HuH-7 (cell line): ENCODE measurements around the gene RAPGEF4.

Experiments used
- DNase-seq: peaks from one replicate; pipeline ENCODE4 v3.0.0; 2011; ENCODE audit warnings: low spot score

RAPGEF4 gene

DNA sequence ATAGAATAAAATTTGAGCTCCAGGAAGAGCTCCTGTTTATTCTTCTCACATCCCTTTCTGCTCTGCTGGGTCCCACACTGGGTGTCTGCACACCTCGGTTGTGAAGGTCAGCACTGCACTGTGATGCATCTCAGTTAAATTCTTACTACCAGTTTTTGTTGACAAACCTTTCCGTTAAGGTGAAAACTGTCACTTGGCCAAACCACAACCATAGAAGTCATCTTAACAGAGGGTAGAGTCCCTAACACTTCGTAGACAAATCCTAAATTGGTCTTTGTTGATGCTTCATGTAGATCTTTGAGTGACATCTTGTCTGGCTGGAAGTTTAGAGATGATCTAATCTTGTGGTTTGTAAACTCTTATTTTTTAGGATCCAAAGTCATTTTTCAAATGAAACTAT lies 172.6 kb downstream of the RAPGEF4 start:
- DNase-seq, result no peak

DNA sequence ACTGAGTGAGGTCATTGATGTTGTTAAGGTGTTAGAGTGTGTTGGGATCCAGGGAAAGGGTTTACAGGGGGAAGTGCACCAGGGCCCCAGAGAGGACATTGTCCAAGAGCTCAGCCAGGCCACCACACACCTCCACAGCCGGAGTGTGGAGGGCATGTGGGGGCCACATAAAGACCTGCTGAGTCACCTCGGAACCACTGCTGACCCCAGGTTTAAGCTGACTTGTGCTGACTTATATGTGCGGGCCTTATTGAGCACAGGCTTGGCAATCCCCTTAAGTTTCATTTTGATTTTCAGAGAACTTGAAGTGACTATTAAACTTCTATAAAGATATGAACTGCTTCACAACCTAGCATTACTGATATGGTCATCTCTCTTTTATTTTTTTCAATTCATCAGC lies 173.8 kb downstream of the RAPGEF4 start:
- no peak for DNase-seq

DNA sequence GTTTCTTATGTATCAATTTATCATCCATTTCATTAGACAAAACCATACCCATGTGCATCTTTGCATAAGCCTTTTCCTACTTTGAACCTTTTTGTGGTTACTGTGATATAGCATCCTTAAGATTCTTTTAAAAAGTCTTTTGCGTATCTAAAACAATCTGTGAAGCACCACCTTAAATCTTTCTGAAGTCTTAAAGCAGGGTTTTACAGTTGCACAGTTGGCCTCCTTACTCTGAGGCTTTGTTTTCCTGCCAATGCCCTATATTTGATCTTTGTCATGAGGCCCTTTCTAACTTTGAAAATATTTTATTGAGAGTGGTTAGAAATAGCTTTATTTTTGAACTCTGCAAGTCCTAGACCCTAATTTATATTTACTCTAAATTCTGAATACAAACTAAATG lies 176.6 kb downstream of the RAPGEF4 start:
- no peak for DNase-seq

DNA sequence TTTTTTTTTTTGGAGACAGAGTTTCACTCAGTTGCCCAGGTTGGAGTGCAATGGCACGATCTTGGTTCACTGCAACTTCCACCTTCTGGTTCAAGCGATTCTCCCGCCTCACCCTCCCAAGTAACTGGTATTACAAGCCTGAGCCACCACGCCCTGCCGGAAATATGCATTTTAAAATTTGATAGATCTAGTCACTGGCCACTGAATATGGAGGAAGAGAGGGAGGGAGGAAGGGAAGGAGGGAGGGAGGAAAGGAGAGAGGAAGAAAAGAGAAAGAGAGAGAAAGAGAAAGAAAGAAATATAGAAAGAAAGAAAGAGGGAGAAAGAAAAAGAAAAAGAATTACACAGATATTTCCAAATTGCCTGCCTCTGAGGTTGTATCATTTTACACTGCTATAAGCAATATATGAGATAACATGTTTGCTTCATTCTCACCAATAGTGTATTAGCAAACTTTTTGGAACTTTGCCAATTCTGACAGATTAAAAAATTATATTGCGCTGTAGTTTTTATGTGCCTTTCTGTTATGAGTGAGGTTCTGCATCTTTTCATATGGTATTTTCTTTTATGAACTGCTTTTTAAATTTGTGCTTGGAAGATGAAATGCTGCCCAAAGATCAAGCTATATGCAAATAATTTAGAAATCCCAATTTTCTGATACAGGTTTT lies 178.8 kb downstream of the RAPGEF4 start:
- no peak for DNase-seq

DNA sequence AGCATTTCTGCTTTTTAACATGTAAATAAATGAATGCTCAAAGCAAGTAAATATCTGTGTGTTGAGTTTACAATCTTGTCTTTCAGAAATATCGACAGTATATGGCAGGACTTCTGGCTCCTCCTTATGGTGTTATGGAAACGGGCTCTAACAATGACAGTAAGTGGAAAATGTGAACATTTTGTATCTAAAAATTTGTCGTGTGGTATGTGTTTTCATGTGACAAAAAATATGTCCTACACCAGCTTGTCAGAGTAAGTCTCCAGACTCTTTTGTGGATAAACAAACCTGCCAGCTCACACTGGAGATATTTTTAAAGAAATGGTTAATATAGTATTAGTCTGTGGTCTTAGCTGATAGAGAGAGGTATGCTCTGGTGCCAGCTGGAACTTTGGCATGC lies 182.1 kb downstream of the RAPGEF4 start:
- no peak for DNase-seq

DNA sequence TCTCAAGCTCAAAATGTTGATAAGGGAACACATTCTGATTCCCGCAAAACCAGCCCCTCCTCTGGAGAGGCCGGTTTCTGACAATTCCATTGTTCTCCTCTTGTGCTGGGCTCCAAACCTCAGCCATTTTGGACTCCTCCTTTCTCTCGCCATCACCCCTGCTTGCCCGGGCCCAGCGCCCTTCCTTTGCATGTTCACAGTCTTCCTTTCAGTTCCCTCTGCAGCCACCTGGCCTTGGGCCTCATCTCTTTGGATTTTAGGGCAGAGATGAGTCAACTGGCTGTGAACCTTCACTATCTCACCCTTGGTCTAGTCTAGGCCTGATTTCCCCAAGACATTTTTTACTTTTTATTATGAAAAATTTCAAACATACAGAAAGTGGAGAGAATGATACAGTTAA lies 184.1 kb downstream of the RAPGEF4 start:
- DNase-seq, result no peak

DNA sequence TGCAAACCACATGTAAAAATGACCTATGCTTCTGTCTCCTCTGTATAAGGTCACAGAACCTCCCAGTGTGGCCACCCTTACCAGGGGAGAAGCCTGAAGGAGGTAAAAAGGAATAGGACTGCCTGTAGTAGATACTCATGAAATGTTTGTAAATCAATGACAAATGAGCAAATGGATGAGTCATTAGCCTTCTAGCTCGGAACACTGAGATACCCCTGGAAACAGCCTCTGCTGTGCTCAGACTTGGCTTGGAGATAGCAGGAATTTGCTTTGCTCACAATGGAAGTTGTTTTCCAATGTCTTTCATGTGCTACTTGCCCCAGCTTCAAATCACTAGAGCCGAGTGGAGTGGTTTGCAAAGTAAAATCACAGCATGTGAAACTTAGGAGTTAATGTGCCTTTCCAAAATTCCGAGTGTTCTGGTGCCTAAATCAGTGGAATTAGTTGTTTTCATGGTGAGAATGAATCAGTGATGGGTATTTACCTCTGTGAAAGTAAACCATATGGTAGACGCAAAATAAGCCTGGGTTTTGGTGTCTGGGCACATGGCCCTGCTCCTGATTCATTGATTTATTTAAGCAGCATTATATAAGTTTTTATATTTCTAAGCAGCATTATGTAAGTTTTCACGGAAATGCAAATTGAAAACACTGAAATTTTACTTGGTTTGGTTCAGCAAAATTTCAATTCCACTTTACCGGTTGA lies 186.0 kb downstream of the RAPGEF4 start:
- DNase-seq, result no peak

DNA sequence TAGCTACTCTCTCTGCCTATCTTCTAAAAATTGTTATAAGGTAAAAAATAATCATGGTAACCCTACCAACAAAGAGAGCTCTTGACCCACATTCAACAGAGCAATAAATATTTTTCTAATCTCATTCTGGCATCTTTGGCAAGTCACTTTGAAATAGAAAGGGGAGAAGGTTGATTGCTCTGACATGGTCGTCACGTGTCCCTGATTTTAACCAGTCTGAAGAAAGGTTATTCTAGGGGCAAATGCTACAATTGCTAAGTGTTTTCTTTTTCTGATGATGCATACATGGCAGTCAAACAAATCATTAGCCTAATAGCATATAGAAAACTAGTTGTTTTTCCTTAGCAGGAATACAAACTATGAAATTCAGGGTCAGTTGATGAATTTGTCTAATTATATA lies 186.7 kb downstream of the RAPGEF4 start:
- DNase-seq, result no peak

DNA sequence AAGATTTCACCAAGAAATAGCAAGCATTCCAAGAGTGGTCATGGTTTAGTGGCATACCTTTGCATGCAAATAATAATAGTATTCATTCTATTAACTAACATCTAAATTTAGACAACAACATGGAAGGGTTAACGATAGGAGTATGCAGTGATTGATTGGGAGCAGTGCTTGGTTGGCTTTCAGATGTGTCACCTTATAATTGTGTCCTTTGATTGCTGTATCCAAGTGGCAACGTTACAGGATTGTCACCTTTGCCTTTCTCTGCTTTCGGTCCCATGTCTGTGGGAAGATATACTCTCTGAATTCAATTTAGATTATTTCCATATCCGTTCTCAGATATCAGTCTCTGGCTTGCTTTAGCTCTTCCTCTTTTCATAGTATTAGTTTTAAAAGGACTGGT lies 187.2 kb downstream of the RAPGEF4 start:
- no peak for DNase-seq

DNA sequence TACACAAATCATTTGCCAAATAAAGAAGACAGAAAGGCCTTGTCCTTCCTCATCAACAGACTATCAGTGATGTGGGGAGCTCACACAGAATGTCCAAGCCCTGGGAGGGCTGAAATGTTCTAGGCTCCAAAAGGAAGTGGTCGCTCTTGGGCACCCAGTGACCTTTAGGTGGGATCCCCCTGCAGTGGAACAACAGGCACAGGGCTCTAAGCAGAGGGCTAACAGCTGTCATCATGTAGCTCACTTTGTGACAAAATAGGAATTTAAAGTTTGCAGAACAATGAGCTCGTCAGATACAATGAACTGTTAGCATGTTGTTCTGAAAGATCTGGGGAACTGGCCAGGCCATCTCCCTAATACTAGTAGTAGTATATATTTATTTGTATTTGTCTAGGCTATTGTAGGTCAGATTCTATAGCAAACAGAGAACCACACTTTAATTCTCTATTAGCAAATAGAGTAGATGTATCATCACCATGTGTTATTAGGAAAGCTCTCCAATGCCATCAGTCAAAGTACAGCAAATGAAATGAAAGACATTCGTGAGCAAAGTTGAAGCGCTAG lies 188.5 kb downstream of the RAPGEF4 start:
- no peak for DNase-seq

DNA sequence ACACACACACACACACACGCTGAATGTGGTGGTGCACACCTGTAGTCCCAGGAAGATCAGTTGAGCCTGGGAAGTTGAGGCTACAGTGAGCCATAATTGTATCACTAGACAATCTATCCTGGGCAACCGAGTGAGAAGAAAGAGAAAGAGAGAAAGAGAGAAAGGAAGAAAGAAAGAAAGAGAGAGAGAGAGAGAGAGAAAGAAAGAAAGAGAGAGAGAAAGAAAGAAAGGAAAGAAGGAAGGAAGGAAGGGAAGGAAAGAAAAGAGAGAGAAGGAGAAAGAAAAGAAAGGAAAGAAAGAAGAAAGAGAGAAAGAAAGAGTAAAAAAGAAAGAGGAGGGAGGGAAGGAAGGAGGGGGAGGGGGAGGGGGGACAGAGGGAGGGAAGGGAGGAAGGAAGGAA lies 190.0 kb downstream of the RAPGEF4 start:
- no peak for DNase-seq

DNA sequence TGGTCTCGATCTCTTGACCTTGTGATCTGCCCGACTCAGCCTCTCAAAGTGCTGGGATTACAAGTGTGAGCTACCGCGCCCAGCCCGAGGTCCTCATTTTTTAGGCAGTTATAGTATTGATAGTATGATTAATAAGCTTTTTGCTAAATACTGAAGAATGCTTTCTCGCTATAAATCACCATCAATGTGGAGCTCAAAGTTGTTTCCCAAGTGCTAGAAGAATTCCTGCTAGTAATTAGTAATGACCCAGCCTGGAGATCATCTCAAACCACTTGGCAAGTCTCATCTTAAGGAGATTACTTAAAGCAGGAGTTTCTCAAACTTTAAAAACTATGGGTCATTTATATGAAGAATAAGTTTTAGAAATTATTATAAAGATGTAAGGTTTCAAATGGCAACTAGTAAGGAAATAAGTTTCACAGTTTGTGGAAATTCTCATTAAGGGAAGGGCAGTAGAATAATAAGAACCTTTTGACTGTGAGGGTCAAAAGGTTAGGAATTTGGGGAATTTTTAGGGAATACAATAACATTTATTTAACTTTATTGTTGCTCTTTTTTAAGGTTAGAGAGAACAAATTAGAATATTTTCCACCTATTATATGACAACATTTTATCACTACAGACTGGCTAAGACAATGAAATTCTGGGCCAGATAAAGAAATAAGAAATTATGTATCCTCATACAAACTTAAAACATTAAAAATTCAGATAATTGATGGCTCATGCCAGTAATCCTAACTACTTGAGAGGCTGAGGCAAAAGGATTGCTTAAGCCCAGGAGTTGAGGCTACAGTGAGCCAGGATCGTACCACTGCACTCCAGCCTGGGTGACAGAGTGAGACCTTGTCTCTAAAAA lies 191.4 kb downstream of the RAPGEF4 start:
- DNase-seq, result no peak

DNA sequence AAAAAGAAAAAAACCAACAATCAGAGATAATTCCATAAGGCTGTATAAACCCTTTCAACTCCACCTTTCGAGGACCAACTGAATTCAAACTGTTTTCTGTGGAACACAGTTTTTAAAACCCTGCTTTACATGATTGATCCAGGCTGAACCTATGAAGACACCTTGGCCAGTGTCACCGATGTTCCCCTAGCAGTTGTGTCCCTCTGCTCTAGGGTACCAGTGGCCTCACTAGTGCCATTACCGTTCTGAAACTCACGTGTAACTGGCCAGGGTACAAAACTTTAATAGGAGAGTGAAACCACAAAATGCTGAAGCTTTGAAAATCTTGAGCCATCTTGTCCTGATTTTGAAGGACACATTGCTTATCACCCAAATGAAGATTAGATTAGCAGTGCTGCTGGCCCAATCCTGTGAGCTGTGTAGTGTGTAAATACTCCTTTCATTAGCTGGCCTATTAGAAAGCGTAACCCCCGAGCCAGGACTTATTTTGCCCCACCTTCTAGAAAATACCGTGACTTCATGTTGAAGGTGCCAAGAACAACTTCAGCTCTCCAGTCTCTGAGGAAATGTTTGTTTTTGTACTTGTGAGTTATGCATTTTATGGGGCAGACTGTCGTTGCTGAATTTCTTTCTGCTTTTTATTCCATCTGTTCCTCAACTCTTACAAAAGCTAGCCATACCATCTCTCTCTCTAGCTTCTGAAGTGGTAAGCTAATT lies 192.2 kb downstream of the RAPGEF4 start:
- no peak for DNase-seq

DNA sequence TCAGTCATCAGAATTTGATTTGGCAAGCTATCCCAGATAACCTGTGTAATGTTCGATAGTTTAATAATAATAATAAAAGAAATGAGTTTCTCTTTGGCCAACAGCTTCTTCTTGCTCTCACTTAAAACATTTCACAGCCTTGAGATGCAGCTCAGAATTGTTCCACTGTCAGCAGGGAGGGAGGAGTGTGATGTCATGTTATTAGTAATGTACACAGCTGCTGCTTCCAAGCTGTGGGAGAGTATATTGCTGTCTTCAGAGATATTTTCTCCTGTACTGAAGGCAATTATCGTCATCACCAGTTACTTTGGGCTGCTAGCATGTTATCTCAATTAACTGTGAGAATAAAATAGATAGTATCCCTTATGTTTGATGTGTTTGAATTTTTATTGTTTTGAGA lies 193.1 kb downstream of the RAPGEF4 start:
- no peak for DNase-seq

DNA sequence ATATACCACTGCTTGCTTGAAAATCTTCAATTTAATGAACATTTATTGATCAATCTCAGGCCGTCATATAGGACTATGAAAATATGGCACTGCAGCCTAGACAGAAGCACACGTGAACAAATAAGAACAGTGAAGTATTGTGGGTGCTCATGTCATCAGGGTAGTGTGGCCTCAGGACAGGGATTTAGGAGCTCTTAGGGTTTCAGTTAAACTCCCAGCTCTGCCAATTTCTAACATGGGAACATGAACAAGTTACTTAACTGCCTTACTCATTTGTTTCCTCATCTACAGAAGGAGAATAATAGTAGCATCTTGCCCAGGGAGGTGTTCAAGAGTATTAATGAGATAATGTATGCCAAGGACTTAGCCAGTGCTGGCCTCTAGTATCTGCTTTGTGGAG lies 194.0 kb downstream of the RAPGEF4 start:
- DNase-seq, result no peak

DNA sequence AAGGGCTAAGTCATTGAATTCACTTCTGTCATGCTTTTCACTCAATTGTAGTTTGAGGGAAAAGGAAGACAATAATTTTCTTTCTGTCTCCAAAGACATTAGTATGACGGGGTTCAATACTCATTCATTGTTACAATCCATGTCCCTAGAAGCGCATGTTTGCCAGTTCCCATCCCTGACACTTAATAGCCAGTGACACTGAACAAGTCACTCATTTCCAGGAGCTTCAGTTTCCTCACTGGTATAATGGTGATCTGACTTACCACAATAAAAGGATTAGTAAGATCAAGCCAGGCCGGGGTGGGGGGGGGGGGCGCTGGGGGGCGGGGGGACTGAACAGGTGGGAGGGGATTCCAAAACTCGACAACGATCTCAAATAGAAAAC lies 195.2 kb downstream of the RAPGEF4 start:
- no peak for DNase-seq

DNA sequence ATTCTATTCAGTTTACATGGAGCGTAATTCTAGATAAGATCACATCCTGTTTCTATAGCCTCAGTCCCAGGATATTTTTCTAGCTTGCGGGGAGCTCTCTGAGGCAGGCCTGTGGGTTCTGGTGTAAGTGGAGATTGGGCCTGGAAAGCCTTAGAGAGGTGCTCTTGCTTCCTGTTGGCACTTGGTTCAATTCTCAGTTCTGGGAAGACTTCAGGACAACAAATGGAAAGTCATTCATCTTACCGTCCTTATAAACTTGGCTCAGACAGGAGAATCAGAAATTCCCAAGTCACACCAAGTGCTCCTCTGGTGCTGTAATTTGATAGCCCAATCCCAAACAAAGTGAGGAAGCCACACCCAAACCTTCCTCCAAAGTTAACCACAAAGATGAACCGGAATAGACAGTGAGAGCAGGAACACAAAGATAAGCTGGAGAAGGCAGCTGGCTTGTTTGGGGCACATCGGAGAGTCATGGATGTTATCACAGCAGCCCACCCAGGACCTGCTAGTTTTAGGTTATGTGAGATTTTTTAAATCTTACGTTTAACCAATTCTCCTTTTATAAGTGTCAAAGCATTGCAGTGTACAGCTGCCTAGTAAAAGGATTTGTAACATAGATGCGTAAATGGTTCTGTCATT lies 195.7 kb downstream of the RAPGEF4 start:
- DNase-seq, result no peak

DNA sequence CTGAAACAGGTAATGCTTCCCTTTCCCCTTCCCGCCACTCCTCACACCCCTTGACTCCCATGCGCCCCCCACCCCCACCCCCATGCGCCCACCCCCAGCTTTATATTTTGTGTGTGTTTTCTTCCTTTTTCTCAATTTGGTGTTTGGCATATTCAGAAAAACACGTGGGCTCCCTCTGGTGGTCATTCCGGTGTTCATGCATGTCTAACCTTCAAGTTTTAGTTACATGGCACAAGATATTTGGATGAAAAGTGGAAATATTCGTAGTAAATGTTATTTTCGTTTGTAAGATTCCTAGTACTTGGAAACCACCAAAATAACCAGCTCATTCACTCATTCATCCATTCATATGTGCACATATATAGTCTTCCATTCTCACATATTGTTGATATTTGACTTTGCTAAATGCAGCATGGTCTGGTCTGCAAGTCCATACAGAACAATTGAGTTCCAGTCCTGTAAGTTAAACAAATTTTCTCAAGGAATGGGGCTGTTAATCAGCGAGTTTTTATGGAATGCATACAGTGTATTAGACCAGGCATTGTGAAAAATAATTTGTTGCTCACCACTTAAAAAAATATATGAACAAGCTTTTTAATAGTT lies 196.4 kb downstream of the RAPGEF4 start:
- peak; percentile 26 for DNase-seq

DNA sequence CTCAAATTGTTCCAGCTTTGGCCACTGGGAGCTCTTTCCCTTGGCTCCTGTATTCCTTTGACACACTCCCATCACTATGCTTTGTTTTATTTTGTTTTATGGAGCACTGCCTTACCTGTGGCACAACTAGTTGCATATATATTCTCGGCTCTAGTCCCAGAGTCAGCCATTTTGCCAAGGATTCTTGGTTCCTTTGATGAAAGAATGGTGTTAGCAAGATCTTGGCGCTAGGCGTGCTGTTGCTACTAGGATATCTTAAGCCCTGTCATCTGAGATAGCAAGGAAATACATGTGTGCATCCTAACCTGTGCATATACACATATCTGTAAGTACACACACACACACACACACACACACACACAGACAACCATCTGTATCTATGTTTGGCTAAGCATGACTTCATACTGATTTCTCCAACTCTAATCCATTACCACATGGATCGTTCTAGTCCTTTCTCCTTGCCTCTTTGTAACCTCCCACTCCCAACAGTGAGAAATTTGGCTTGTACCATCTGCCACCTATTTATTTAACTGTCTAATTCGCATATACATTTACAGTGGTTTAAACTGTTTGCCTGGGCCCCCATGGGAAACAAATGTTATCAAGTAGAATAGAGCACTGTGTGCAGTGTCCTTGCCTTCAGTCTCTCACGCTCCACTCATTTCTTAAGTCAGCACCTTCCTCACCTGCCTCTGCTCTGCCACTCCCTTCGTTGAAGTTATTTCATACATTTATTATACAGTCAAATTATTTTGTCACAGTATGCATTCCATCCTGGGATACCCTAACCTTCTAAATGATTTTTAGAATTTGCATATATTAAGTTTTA lies 202.5 kb downstream of the RAPGEF4 start:
- no peak for DNase-seq

DNA sequence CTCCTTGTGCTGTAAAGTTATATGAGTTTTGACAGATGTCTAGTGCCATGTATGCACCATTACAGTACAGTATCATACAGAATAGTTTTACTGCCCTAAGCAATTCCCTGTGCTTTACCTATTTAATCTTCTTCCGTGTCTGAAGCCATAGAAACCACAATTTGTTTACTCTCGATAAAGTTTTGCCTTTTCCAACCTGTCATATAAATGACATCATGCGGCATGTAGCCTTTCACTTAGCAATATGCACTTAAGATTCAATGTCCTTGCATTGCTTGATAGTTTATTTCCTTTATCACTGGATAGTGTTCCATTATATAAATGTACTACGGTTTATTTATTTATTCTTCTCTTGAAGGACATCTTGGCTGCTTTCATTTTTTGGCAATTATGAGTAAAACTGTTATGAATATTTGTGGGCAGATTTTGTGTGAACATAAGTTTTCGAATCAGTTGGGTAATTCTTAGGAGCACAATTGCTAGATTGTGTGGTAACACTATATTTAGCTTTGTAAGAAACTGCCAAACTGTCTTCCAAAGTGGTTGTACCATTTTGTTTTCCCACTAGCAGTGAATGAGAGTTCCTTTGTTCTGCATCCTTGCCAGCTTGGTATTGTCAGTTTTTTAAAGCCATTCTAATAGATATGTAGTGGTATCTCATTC lies 203.2 kb downstream of the RAPGEF4 start:
- no peak for DNase-seq
